ENCODE measurements around the gene GATA5. TPM values are rescaled to one million over a fixed set of nuclear protein-coding genes. Genes with fewer than 3 reads are reported as not detected.

Gene GATA5
- total RNA-seq, 1 experiment from 2014 or later: 0.25 TPM

DNA sequence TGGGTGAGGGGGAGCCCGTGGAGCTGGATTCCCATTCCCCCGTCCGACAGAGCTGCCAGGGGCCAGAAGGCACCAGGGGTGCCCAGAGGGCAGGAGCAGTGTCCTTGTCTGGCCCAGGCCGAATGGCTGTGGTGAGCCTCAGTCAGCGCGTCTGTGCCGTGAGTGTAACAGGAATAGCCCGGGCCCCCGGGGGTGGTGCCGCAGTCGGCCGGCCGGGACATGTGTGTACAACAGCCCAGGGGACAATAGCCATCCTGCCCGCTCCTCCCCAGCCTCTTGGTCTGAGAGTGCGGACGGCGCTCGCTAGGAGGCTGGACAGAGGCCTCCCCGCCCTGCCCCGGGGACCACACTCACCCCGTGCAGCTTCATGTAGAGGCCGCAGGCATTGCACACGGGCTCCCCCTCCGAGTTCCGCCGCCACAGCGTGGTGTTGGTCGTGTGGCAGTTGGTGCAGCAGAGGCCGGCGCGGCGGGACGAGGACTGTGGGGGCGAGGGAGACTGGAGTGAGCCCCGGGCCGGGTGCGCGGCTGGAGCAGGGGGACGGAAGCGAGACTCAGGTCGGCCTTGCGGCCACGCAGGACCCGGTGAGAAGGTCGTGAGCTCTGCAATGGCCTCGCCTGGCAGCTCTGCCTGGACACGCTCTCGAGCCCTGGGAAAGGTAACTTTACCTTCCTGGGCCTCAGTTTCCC lies 9.6 kb downstream of the GATA5 start:
- ChIA-PET POLR2A (no interaction called here), CTCF (interaction anchor here (1.6 kb wide), 1 partner anchor 12 kb away, joined by 8 read pairs; no protein-coding TSS in a partner anchor)
- BruUV-seq (replicated peaks): no TSS peak
- H3K27me3 Mint-ChIP-seq (ENCODE audit: insufficient read depth, unreplicated experiment): no peaks in the 10 kb centered on the region
- no peak overlapping the region for H3K27ac Mint-ChIP-seq (ENCODE audit: unreplicated experiment)
- no peaks in the 10 kb centered on the region for H3K36me3 ChIP-seq (ENCODE audit: control insufficient read depth, insufficient read depth, low read length)
- intact Hi-C loops (cut with micrococcal nuclease; ENCODE audit: unreplicated experiment): no loop called here
- H3K4me3 Mint-ChIP-seq (ENCODE audit: unreplicated experiment): no peak overlapping the region
- H3K4me1 ChIP-seq: no peaks in the 10 kb centered on the region
- H3K27me3 ChIP-seq (replicated peaks; ENCODE audit: control insufficient read depth, insufficient read depth, low read length): no peaks in the 10 kb centered on the region
- no peaks in the 10 kb centered on the region for H3K36me3 Mint-ChIP-seq (ENCODE audit: insufficient read depth, unreplicated experiment)
- no peak overlapping the region for H3K4me3 ChIP-seq (ENCODE audit: low read depth, low read length)
- no peaks in the 10 kb centered on the region for H3K9me3 Mint-ChIP-seq (ENCODE audit: unreplicated experiment)
- DNase-seq: no peak
- TF ChIP-seq, protein P1, sequence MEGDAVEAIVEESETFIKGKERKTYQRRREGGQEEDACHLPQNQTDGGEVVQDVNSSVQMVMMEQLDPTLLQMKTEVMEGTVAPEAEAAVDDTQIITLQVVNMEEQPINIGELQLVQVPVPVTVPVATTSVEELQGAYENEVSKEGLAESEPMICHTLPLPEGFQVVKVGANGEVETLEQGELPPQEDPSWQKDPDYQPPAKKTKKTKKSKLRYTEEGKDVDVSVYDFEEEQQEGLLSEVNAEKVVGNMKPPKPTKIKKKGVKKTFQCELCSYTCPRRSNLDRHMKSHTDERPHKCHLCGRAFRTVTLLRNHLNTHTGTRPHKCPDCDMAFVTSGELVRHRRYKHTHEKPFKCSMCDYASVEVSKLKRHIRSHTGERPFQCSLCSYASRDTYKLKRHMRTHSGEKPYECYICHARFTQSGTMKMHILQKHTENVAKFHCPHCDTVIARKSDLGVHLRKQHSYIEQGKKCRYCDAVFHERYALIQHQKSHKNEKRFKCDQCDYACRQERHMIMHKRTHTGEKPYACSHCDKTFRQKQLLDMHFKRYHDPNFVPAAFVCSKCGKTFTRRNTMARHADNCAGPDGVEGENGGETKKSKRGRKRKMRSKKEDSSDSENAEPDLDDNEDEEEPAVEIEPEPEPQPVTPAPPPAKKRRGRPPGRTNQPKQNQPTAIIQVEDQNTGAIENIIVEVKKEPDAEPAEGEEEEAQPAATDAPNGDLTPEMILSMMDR (IDR thresholded peaks at IDR 0.05; ENCODE audit: insufficient read depth in 1 of 2, low read depth in 1 of 2, low read length in 1 of 2, severe bottlenecking in 1 of 2, unreplicated experiment in 1 of 2): no peak
- H3K9me3 ChIP-seq: no peaks in the 10 kb centered on the region
- H3K4me1 Mint-ChIP-seq (ENCODE audit: low read depth, unreplicated experiment): no peaks in the 10 kb centered on the region

DNA sequence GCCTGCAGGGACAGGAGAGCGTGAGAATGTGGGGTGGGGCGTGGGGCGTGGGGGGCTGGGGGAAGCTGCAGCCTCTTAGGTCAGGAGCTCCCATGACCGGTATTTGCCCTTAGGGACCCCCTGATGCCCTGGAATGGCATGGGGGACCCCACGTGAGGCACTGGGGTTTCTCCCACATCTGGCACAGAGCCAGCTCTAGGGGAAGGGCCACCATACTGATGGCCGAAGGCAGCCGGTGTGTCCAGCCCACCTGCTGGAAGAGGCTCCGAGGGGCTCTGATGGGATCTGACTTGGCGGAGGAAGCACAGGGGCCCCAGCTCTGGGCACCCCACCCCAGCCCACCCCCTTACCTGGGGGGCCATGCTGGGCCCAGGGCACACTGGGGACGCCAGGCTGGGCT lies 10.8 kb downstream of the GATA5 start:
- no peak overlapping the region for H3K27ac Mint-ChIP-seq (ENCODE audit: unreplicated experiment)
- H3K27me3 Mint-ChIP-seq (ENCODE audit: insufficient read depth, unreplicated experiment): no peaks in the 10 kb centered on the region
- H3K4me3 ChIP-seq (ENCODE audit: low read depth, low read length): no peak overlapping the region
- no peaks in the 10 kb centered on the region for H3K9me3 ChIP-seq
- H3K4me3 Mint-ChIP-seq (ENCODE audit: unreplicated experiment): no peak overlapping the region
- H3K36me3 ChIP-seq (ENCODE audit: control insufficient read depth, insufficient read depth, low read length): no peaks in the 10 kb centered on the region
- H3K4me1 ChIP-seq: no peaks in the 10 kb centered on the region
- no peak for DNase-seq
- no peaks in the 10 kb centered on the region for H3K36me3 Mint-ChIP-seq (ENCODE audit: insufficient read depth, unreplicated experiment)
- intact Hi-C loops (cut with micrococcal nuclease; ENCODE audit: unreplicated experiment): no loop called here
- TF ChIP-seq, protein P1 (IDR thresholded peaks at IDR 0.05; ENCODE audit: insufficient read depth in 1 of 2, low read depth in 1 of 2, low read length in 1 of 2, severe bottlenecking in 1 of 2, unreplicated experiment in 1 of 2): no peak
- BruUV-seq (replicated peaks): no TSS peak
- POLR2A ChIA-PET: interaction anchor here (0.6 kb wide), 1 partner anchor 1689 kb away, joined by 5 read pairs; no protein-coding TSS in a partner anchor
- no peaks in the 10 kb centered on the region for H3K4me1 Mint-ChIP-seq (ENCODE audit: low read depth, unreplicated experiment)
- no peaks in the 10 kb centered on the region for H3K27me3 ChIP-seq (replicated peaks; ENCODE audit: control insufficient read depth, insufficient read depth, low read length)
- no peaks in the 10 kb centered on the region for H3K9me3 Mint-ChIP-seq (ENCODE audit: unreplicated experiment)
- CTCF ChIA-PET: interaction anchor here (0.8 kb wide), 1 partner anchor 11 kb away, joined by 3 read pairs; no protein-coding TSS in a partner anchor

DNA sequence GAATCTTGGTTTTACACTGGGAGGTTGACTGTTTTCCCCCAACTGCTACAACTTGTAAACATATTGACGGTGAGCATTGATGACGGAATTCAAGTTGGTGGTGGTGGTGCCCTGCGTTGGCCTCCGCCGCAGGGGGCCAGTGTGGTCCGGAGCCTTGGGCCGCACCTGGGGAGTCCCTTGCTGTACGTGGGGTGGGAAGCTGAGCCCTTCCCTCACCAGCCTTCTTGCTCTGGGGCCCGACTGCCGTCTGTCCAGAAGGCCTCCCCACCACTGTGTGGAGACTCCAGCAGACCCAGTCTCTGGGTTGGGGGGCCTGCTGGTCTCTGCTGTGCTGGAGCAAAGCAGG lies 11.4 kb downstream of the GATA5 start:
- H3K27ac Mint-ChIP-seq (ENCODE audit: unreplicated experiment): no peak overlapping the region
- no peaks in the 10 kb centered on the region for H3K9me3 Mint-ChIP-seq (ENCODE audit: unreplicated experiment)
- no peaks in the 10 kb centered on the region for H3K27me3 Mint-ChIP-seq (ENCODE audit: insufficient read depth, unreplicated experiment)
- BruUV-seq (replicated peaks): no TSS peak
- no peaks in the 10 kb centered on the region for H3K4me1 Mint-ChIP-seq (ENCODE audit: low read depth, unreplicated experiment)
- Histone ChIP-seq H3K4me1 (no peaks in the 10 kb centered on the region), H3K36me3 (ENCODE audit: control insufficient read depth, insufficient read depth, low read length) (no peaks in the 10 kb centered on the region), H3K9me3 (no peaks in the 10 kb centered on the region), H3K27me3 (replicated peaks; ENCODE audit: control insufficient read depth, insufficient read depth, low read length) (no peaks in the 10 kb centered on the region), H3K4me3 (ENCODE audit: low read depth, low read length) (no peak overlapping the region)
- TF ChIP-seq, protein P1 (IDR thresholded peaks at IDR 0.05; ENCODE audit: insufficient read depth in 1 of 2, low read depth in 1 of 2, low read length in 1 of 2, severe bottlenecking in 1 of 2, unreplicated experiment in 1 of 2): no peak
- DNase-seq: no peak
- H3K36me3 Mint-ChIP-seq (ENCODE audit: insufficient read depth, unreplicated experiment): no peaks in the 10 kb centered on the region
- H3K4me3 Mint-ChIP-seq (ENCODE audit: unreplicated experiment): no peak overlapping the region
- CTCF ChIA-PET: no interaction called here
- POLR2A ChIA-PET: no interaction called here
- intact Hi-C loops (cut with micrococcal nuclease; ENCODE audit: unreplicated experiment): no loop called here

Measured in Caco-2 (cell line).